Keratinocyte (primary cell): ENCODE measurements around the gene TRPV4.

Experiments used
- CTCF ChIP-seq, 3 experiments: IDR thresholded peaks in 1 of 3; conservative IDR thresholded peaks in 1 of 3; optimal IDR thresholded peaks in 1 of 3; 2 replicates in 2 of 3; 3 replicates in 1 of 3; pipeline versions ENCODE3 to v1.5.1; 2011; ENCODE audit warnings: low read length in 3 of 3, mild to moderate bottlenecking in 3 of 3, moderate library complexity in 2 of 3, control low read depth in 1 of 3, inconsistent platforms in 1 of 3; ENCODE audit not compliant: insufficient read depth in 2 of 3; ENCODE audit errors: extremely low read depth in 1 of 3
- EZH2 ChIP-seq: IDR thresholded peaks from one replicate; pipeline ENCODE4 v1.6.1; 2012; ENCODE audit warnings: inconsistent platforms, mild to moderate bottlenecking, low read length, moderate library complexity

- no peak for TF ChIP-seq EZH2
- peak in 1 of 3 experiments; percentile 3 for TF ChIP-seq CTCF (optimal IDR thresholded peaks at IDR 0.05 in 1 of 3, IDR thresholded peaks at IDR 0.05 in 1 of 3, conservative IDR thresholded peaks at IDR 0.05 in 1 of 3; ENCODE audit: extremely low read depth in 1 of 3, insufficient read depth in 2 of 3, low read length in 3 of 3)
Observed at GRCh38 chr12:109811624-109811995, 21.6 kb downstream of the TRPV4 start.
